Endothelial cell of umbilical vein (primary cell): Measurements from ENCODE around the gene INTS11. TPM values are rescaled to one million over a fixed set of nuclear protein-coding genes. Genes with fewer than 3 reads are reported as not detected.
A peak's percentile ranks its signal among the peaks of the same experiment; 100 is the strongest.

Experiments
- BruUV-seq: library from RNA; stranded (reverse); fragments of 400-500 nt; replicated peaks from 2 replicates; lab custom pipeline; 2021; lab: Mats Ljungman, UMichigan
- CTCF ChIA-PET: fragments of 300-600, 350-600 bp; sonication (Branson Sonifier 250); formaldehyde crosslinking; loops from one replicate; lab custom pipeline; 2021; ENCODE audit warnings: antibody characterized with exemption, inconsistent platforms; lab: Charles Lee
- POLR2A ChIA-PET: fragments of 300-600, 350-600 bp; sonication (Branson Sonifier 250); formaldehyde crosslinking; loops from one replicate; lab custom pipeline; 2021; ENCODE audit warnings: antibody characterized with exemption, inconsistent platforms; lab: Charles Lee
- DNase-seq: peaks from one replicate; pipeline ENCODE4 v3.0.0-alpha.2; 2011; ENCODE audit warnings: low read depth, low spot score
- FAIRE-seq: peaks from 2 replicates; lab custom pipeline; 2011; peaks lifted over from hg19 to GRCh38; lab: Jason Lieb, UNC
- H2AFZ ChIP-seq: 2 replicates; pipeline ENCODE4 v1.6.0; 2012; ENCODE audit warnings: low read depth, low read length, control low read depth, inconsistent platforms
- H3K27ac ChIP-seq: 2 replicates; pipeline ENCODE4 v1.5.1; 2011; ENCODE audit warnings: low read depth, mild to moderate bottlenecking, control low read depth, low read length, moderate library complexity; ENCODE audit not compliant: insufficient read depth
- H3K27me3 ChIP-seq, 2 experiments: 2 replicates each; pipeline versions ENCODE4 v1.6.0 to v1.6.1; 2011; ENCODE audit warnings: low read length in 2 of 2, mixed read lengths in 1 of 2; ENCODE audit not compliant: control insufficient read depth in 2 of 2, insufficient read depth in 2 of 2
- H3K36me3 ChIP-seq, 2 experiments: 2 replicates in 1 of 2; 3 replicates in 1 of 2; pipeline ENCODE4 v1.5.1; 2011; ENCODE audit warnings: low read length in 2 of 2, mild to moderate bottlenecking in 1 of 2, moderate library complexity in 1 of 2; ENCODE audit not compliant: control insufficient read depth in 2 of 2, insufficient read depth in 2 of 2; ENCODE audit errors: extremely low read depth in 1 of 2
- H3K4me1 ChIP-seq: 3 replicates; pipeline ENCODE4 v1.5.1; 2011; ENCODE audit warnings: mild to moderate bottlenecking, low read length; ENCODE audit not compliant: control insufficient read depth, insufficient read depth; ENCODE audit errors: extremely low read depth
- H3K4me2 ChIP-seq: 2 replicates; pipeline ENCODE4 v1.6.1; 2011; ENCODE audit warnings: low read length, control low read depth, mixed read lengths; ENCODE audit not compliant: insufficient read depth
- H3K4me3 ChIP-seq, 3 experiments: fragments of 200-600 bp in 1 of 3; sonication (generic), shearing (Covaris generic) in 1 of 3; replicated peaks in 1 of 3; 2 replicates each; pipeline ENCODE4 v1.5.1; 2011 to 2016; ENCODE audit warnings: control low read depth in 3 of 3, low read length in 3 of 3, mild to moderate bottlenecking in 2 of 3, inconsistent platforms in 1 of 3, low read depth in 1 of 3, moderate library complexity in 1 of 3; ENCODE audit not compliant: insufficient read depth in 1 of 3
- H3K79me2 ChIP-seq: 2 replicates; pipeline ENCODE4 v1.6.0; 2012; ENCODE audit warnings: low read length, inconsistent platforms; ENCODE audit not compliant: control insufficient read depth, insufficient read depth
- H3K9ac ChIP-seq: replicated peaks from 2 replicates; pipeline ENCODE3; 2011; ENCODE audit warnings: low read length, control low read depth; ENCODE audit not compliant: insufficient read depth; ENCODE audit errors: extremely low read depth
- H3K9me1 ChIP-seq: replicated peaks from 3 replicates; pipeline ENCODE4 v1.6.0; 2011; ENCODE audit warnings: mild to moderate bottlenecking, low read length; ENCODE audit not compliant: control insufficient read depth, insufficient read depth; ENCODE audit errors: extremely low read depth
- H3K9me3 ChIP-seq: replicated peaks from 2 replicates; pipeline ENCODE4 v1.5.1; 2012; ENCODE audit warnings: low read length, inconsistent platforms; ENCODE audit not compliant: control insufficient read depth, insufficient read depth
- H4K20me1 ChIP-seq: replicated peaks from 2 replicates; pipeline ENCODE3; 2011; ENCODE audit warnings: mild to moderate bottlenecking, low read length; ENCODE audit not compliant: control insufficient read depth, insufficient read depth; ENCODE audit errors: extremely low read depth
- EZH2 ChIP-seq: IDR thresholded peaks from 2 replicates; pipeline ENCODE4 v1.6.1; 2012; ENCODE audit warnings: borderline replicate concordance, low read depth, mild to moderate bottlenecking, moderate library complexity, low read length, inconsistent platforms; ENCODE audit not compliant: severe bottlenecking
- FOS ChIP-seq: IDR thresholded peaks from 2 replicates; pipeline ENCODE4 v1.6.1; 2011; ENCODE audit warnings: mild to moderate bottlenecking, low read length, moderate library complexity, borderline replicate concordance; ENCODE audit not compliant: insufficient read depth
- GATA2 ChIP-seq: IDR thresholded peaks from 2 replicates; pipeline ENCODE4 v1.7.0; 2011; ENCODE audit warnings: low read depth, mild to moderate bottlenecking, moderate library complexity, mixed read lengths, low read length; ENCODE audit not compliant: insufficient read length, insufficient read depth
- JUN ChIP-seq: IDR thresholded peaks from 2 replicates; pipeline ENCODE4 v1.6.1; 2011; ENCODE audit warnings: borderline replicate concordance, low read depth; ENCODE audit not compliant: insufficient read length, insufficient read depth
- MYC ChIP-seq: IDR thresholded peaks from one replicate; pipeline ENCODE4 v1.6.1; 2011; ENCODE audit warnings: mild to moderate bottlenecking, low read depth, low read length
- POLR2A ChIP-seq: IDR thresholded peaks from 2 replicates; pipeline ENCODE4 v1.6.1; 2012; ENCODE audit warnings: low read depth, mild to moderate bottlenecking, control low read depth, low read length
- POLR2AphosphoS5 ChIP-seq: IDR thresholded peaks from 2 replicates; pipeline ENCODE4 v1.6.1; 2012; ENCODE audit warnings: low read depth, mild to moderate bottlenecking, control low read depth, low read length, moderate library complexity; ENCODE audit not compliant: insufficient read depth
- dilution Hi-C: fragments of 300-500 bp; cut with MboI; formaldehyde crosslinking; loops from one replicate; pipeline ENCODE4 v1.15.0; 2019; ENCODE audit warnings: low sequenced_read_pairs; ENCODE audit not compliant: extremely low pct_ligation_motif_present
- intact Hi-C: fragments of 100-400 bp; cut with micrococcal nuclease; formaldehyde crosslinking; loops from one replicate; pipeline ENCODE4 v1.10.0; 2022
- polyA plus RNA-seq, 4 experiments: library from polyadenylated mRNA; depleted of rRNA in 3 of 4; stranded (reverse) in 3 of 4; unstranded in 1 of 4; fragments of >200 nt; gene quantifications; 2 replicates each; pipeline versions ENCODE4 v1.2.1 to v1.2.3, GENCODE V29; 2011 to 2012; ENCODE audit warnings: missing spikeins in 1 of 4
- total RNA-seq: library from RNA; stranded (reverse); gene quantifications from 2 replicates; pipeline ENCODE4 v1.2.3, GENCODE V29; 2021
- TF ChIP-seq, protein P1 (sequence below), 2 donors: IDR thresholded peaks; 1 replicate in 1 of 2; 2 replicates in 1 of 2; pipeline ENCODE4 v1.5.1; 2011; ENCODE audit warnings: low read length in 2 of 2, mild to moderate bottlenecking in 2 of 2, moderate library complexity in 2 of 2, control low read depth in 1 of 2, inconsistent platforms in 1 of 2, low read depth in 1 of 2; ENCODE audit not compliant: insufficient read depth in 1 of 2; ENCODE audit errors: extremely low read depth in 1 of 2
- TF ChIP-seq, protein P2 (sequence below): IDR thresholded peaks from 2 replicates; pipeline ENCODE4 v1.6.1; 2011; ENCODE audit not compliant: insufficient read depth, insufficient read length

INTS11 gene
- total and polyA plus RNA-seq, 2 donors (not counting 3 experiments of a cell fraction or from before 2014, with no cell fraction given), result 132 to 222 TPM

DNA sequence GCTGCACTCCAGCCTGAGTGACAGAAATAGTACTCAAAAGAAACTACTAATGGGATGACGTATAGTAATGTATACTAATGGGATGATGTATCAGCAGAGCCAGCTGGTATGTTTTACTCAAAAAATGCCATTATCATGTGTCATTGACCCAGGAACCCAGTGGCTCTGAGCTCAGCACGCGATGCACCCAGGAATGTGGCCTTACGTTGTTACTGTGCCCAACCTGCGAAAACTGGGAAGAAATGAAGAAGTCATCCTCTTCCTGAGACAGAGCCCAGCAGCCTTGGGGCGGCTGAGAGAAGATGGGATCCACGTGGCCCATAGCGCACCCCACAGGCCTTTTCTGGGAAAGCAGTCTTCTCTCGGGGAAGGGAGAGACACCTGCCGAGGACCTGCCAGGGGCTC lies 59.6 kb downstream of the INTS11 start:
- DNase-seq, result peak; percentile 28
- Histone ChIP-seq H3K27me3 (no peaks in the 10 kb centered on the region), H3K27ac (peak overlapping the region; percentile 85), H3K4me2 (no peak overlapping the region), H2AFZ (no peak overlapping the region), H4K20me1 (no peaks in the 10 kb centered on the region), H3K79me2 (peaks cover 40% of the 10 kb centered on the region), H3K4me1 (peaks cover 24% of the 10 kb centered on the region), H3K9me1 (no peaks in the 10 kb centered on the region), H3K9me3 (no peaks in the 10 kb centered on the region), H3K4me3 (no peak overlapping the region), H3K36me3 (peaks cover 9 to 33% of the 10 kb centered on the region in 2 experiments), H3K9ac (peak overlapping the region; percentile 12)
- ChIA-PET POLR2A (no interaction called here), CTCF (interaction anchor here (1.0 to 4.6 kb wide), 3 partner anchors 14 to 143 kb away, joined by 3 to 25 read pairs (median 4); no protein-coding TSS in a partner anchor)
- intact Hi-C loops, result loop anchor here (1.0 kb wide), 1 partner anchor 143 kb away; no protein-coding TSS in a partner anchor
- peak; percentile 55 for FAIRE-seq
- no TSS peak for BruUV-seq
- dilution Hi-C loops, result no loop called here
- TF ChIP-seq POLR2A (no peak), POLR2AphosphoS5 (peak; percentile 69), JUN (peak; percentile 41)
- TF ChIP-seq, protein P1, sequence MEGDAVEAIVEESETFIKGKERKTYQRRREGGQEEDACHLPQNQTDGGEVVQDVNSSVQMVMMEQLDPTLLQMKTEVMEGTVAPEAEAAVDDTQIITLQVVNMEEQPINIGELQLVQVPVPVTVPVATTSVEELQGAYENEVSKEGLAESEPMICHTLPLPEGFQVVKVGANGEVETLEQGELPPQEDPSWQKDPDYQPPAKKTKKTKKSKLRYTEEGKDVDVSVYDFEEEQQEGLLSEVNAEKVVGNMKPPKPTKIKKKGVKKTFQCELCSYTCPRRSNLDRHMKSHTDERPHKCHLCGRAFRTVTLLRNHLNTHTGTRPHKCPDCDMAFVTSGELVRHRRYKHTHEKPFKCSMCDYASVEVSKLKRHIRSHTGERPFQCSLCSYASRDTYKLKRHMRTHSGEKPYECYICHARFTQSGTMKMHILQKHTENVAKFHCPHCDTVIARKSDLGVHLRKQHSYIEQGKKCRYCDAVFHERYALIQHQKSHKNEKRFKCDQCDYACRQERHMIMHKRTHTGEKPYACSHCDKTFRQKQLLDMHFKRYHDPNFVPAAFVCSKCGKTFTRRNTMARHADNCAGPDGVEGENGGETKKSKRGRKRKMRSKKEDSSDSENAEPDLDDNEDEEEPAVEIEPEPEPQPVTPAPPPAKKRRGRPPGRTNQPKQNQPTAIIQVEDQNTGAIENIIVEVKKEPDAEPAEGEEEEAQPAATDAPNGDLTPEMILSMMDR (IDR thresholded peaks at IDR 0.05; ENCODE audit: extremely low read depth in 1 of 2, insufficient read depth in 1 of 2, low read depth in 1 of 2, low read length in 2 of 2), result peak; percentile 31 to 39

DNA sequence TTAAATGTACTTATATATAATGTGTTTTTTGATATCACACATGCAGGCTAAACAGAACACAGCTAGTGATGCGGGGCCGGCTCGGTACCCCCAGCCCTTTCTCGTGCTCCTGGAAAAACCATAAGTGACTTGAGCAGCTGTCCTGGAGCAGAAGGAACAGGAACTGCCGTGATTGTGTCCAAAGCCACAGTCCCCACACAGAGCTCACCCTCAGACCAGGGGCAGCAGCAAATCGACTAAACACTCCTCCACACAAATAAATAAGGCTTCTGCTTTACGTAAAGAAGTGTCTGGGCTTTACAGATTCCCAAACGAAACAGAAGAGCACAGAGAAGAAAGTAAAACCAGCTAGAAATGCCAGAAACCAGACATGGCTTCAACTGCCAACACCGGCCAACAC lies 60.4 kb downstream of the INTS11 start:
- DNase-seq (no peak), FAIRE-seq (no peak)
- Histone ChIP-seq H4K20me1 (no peaks in the 10 kb centered on the region), H3K4me3 (no peak overlapping the region), H3K4me1 (peaks cover 24% of the 10 kb centered on the region), H3K9me1 (no peaks in the 10 kb centered on the region), H3K9ac (no peak overlapping the region), H2AFZ (no peak overlapping the region), H3K4me2 (no peak overlapping the region), H3K27me3 (no peaks in the 10 kb centered on the region), H3K27ac (peak overlapping the region; percentile 54), H3K9me3 (no peaks in the 10 kb centered on the region), H3K79me2 (peaks cover 37% of the 10 kb centered on the region), H3K36me3 (peaks cover 9 to 37% of the 10 kb centered on the region in 2 experiments)
- intact Hi-C loops, result no loop called here
- CTCF ChIA-PET, result interaction anchor here (1.2 to 4.6 kb wide), 2 partner anchors 13 to 142 kb away, joined by 4 to 25 read pairs; no protein-coding TSS in a partner anchor
- dilution Hi-C loops, result no loop called here
- no TSS peak for BruUV-seq
- POLR2A ChIA-PET, result no interaction called here
- TF ChIP-seq POLR2A (no peak), FOS (no peak), GATA2 (no peak), MYC (no peak), EZH2 (no peak), JUN (no peak)
- TF ChIP-seq, protein P1 (IDR thresholded peaks at IDR 0.05; ENCODE audit: extremely low read depth in 1 of 2, insufficient read depth in 1 of 2, low read depth in 1 of 2, low read length in 2 of 2), result no peak
- TF ChIP-seq, protein P2, sequence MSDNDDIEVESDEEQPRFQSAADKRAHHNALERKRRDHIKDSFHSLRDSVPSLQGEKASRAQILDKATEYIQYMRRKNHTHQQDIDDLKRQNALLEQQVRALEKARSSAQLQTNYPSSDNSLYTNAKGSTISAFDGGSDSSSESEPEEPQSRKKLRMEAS, result no peak
